CD4-positive, alpha-beta T cell treated with Interleukin-1 beta for 1 hour (primary cell): ENCODE data around the gene KCNG1.

Source experiments
- DNase-seq, 2 donors: peaks; one replicate each; pipeline ENCODE4 v3.0.0-alpha.2; 2020 to 2022

The KCNG1 gene

DNA sequence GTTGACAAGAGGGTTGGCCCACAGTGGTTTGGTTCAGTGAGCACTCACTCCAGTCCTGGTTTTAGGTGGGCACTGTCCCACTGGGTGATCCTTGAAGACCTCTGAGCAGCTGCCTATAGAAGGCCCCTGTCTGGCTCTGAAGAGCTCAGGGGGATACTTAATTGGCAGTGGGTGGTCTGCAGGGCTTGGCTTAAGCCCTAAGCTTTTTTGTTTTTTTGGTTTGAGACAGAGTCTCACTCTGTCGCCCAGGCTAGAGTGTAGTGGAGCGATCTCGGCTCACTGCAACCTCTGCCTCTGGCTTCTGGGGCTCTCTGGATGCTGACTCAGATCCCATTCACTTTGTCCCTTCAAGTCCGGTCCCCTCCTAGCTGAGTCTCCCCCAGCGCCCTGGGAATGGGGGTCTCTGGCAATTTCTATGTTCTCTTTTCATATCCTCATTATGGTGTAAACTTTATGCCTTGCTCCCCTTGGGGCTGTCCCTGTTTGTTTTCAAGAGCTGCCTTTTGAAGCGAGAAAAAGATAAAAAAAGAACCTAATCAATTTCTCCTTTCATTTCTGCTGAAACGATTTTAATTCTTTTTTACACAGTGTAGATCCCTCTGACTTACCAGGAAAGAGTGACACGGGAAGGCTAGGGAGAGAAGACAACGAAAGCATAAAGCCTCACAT lies 12.2 kb upstream of the KCNG1 start:
- DNase-seq = no peak

DNA sequence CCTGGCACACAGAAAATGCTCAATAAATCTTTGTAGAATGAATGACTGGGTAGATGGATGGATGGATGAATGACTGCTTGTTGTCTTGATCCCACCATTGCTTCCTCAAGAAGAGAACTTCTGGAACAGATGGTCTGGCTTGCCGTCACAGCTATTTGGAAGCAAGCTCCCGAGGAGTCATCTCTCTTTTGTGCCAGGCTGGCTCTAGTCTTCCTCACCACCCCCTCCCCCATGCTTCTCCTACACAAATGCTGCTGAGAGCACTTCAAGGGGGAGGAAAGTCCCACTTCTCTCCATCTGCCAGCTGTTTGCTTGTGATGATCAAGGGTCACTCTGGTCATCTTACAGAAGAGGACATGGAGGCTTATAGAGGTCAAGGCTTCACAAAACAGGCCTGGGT lies 11.6 kb upstream of the KCNG1 start:
- DNase-seq = no peak

- no peak for DNase-seq
These were observed 7.3 kb upstream of the KCNG1 start for GRCh38 chr20:51029963-51030920.

DNA sequence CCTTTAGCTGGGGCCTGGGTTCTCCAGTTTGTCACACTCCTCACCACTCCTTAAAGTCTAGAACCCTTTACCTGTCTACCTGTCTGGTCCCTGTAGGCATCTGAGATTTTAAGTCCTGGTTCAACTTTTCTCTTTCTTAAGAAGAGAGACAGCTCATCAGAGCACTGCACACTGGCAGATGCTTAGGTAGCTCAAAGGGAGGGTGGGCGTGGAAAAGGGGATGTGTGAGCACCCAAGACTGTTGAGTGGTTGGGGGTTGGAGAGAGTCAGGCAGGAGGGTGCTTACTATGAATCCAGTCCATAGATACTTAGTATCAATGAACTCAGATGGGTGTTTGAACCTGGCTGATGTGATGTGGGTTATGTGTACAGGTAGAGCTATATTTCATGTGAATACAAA lies 6.6 kb upstream of the KCNG1 start:
- no peak for DNase-seq

DNA sequence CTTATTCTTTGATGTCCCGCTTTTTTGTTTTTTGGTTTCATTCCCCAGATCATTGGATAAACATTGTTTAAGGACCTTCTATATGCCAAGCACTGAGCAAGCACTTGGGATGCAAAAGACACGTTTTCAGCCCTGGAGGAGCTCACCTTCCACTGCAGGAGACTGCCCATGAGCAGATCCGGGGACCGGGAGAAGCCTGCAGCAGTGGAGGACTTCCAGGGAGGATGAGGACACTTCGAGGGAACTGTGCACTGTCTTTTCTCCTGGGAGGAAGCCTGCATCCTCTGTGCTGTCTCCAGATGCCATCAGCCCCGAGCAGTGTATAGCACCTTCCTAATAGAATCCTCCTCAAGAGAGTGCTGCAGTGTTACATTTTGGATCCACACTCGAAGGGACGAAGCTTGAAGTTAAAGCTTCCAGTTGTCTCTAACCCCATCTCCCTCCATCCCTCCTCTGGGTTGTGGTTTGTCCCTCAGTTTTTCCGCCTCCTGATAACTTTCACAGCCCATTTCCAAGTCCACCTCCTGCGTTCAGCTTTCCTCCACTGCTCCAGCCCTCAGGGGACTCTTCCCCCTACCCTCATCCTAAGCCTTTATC lies 5.8 kb upstream of the KCNG1 start:
- DNase-seq = no peak

- no peak for DNase-seq
These were observed 4.3 kb upstream of the KCNG1 start for GRCh38 chr20:51027035-51027795.

DNA sequence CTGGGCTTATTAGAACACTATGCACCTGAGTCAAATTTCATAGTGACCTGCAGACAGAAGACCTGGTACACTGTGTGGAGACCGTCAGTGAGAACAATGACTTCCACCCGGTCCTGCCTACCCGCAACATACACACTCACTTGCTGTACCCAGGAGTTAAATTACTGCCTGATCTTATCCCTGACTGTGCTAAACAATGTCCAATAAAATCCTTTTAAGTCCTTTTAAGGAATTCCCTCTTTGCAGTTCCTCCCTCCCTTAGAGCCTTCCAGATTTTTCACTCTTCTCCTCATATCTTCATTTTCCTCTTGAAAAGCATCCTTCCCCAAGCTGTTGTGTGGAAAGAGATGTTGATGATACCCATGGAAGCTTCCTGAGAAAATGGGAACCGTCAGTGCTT lies 3.4 kb upstream of the KCNG1 start:
- no peak for DNase-seq

- DNase-seq = no peak
These were observed 1.9 kb upstream of the KCNG1 start for GRCh38 chr20:51024761-51025160.

- no peak for DNase-seq
These were observed 779 bp upstream of the KCNG1 start for GRCh38 chr20:51023617-51024155.

- no peak for DNase-seq
These were observed 592 bp downstream of the KCNG1 start for GRCh38 chr20:51022227-51022802.

- no peak for DNase-seq
These were observed 1.6 kb downstream of the KCNG1 start for GRCh38 chr20:51021067-51022025.

GRCh38 chr20:51020657-51021056 lies 2.2 kb downstream of the KCNG1 start:
- DNase-seq = no peak

- DNase-seq = no peak
These were observed 3.0 kb downstream of the KCNG1 start for GRCh38 chr20:51019656-51020592.

DNA sequence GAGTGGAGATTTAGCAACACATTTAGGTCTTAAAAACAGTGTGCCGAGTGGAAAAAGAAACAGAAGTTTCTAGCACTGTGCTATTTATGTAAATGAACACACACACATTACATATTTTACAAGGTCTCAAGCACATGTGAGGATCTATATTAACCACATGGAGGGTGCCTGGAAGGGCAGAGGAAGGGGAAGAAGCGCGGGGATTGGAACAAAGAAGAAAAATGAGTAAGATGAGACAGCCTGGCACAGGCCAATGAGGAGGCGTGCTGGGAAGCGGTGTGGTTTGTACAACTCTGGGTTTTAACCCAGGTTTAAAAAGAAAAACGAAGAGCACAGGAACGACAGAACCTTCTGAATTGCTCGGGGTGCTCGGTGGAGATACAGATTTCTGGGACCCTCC lies 5.7 kb downstream of the KCNG1 start:
- no peak for DNase-seq

DNA sequence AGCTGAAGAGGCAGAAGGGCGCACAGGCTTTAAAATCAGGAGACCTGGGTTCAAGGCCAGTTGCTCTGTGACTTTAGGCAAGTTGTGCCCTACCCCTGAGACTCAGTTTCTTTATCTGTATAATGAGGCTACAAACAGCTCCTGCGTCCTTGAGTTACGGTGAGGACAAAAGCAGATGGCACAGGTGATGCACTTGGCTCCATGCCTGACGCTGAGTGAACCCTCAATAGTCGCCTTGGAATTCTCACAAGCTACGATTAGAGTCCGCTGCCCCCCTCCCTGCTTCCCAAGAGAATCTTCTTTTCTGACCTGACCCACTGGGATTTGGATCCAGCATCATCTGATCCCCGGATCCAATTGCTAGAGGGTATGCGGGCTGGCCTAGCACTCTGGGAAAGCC lies 6.4 kb downstream of the KCNG1 start:
- no peak for DNase-seq

- DNase-seq = no peak
These were observed 7.8 kb downstream of the KCNG1 start for GRCh38 chr20:51014797-51015722.

DNA sequence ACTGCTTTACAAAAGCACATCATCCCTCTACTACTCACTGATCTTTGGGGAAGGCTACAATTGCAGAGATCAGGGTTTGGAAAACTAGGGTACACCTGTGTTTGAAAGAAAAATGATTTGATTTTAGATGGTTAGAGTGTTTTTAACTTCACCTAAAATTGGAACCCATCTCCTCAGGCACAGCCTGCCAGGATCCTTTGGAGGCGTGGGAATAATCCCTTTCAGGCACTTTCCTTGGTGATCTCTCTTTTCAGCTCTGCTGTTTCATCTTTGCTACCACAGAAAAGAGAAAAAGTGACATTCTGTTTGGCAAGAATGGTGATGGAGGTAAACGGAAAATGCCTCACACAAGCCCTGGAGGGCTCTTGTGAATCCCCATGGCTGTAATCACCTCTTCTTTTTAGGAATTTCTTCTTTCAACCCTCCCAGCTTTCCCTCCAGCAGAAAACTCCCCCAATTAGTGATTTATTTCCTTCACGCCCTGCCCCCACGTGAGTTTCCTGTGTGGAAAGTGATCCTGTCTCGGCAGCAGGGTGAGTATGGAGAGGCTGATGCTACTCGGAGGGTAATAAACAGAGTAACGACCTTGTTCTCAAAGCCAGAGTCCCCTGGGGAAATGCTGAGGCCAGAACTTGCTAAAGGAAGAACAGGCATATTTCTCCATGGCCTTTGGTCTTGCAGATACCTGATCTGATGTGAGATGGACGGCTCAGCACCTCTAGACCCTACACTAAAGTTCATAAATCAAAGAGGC lies 9.2 kb downstream of the KCNG1 start:
- no peak for DNase-seq

DNA sequence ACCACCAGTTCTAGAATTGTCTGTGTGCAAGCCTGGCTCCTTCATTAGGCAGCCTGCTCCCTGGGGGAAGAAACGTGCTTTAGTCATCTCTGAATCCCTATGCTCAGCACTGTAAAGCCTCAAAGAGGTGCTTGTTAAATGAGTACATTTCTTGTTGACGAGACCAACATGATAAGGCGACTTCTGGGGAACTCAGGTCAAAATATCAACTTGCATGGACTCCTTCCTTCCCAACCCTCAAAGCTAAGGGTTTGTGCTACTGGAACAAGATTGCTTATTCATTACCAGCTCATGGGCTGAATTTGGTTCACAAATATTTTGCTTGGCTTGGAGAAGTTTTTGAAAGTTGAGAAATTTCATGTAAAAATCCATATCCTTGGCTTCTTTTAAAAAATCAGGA lies 10.6 kb downstream of the KCNG1 start:
- DNase-seq = no peak
